HepG2 (cell line): Measurements from ENCODE around the gene SLC19A1. TPM values are rescaled to one million over a fixed set of nuclear protein-coding genes. Genes with fewer than 3 reads are reported as not detected.

Experiments
- ATAC-seq: fragments of 200-7000 bp; cut with Tn5 transposase; 3 replicates; pipeline ENCODE4 v1.9.1; 2020; ENCODE audit warnings: mild to moderate bottlenecking, moderate library complexity
- BruUV-seq: library from RNA; stranded (reverse); fragments of 400-500 nt; replicated peaks from 2 replicates; lab custom pipeline; 2021; lab: Mats Ljungman, UMichigan
- CTCF ChIA-PET: fragments of 300-600 bp; formaldehyde crosslinking; extraction: SDS; loops from one replicate; lab custom pipeline; 2021; ENCODE audit warnings: low total read pairs, inconsistent platforms, low intra/inter-chr PET ratio; lab: Yijun Ruan, JAX
- POLR2A ChIA-PET: fragments of 350-600 bp; sonication (Branson Sonifier 250); formaldehyde crosslinking; loops from one replicate; lab custom pipeline; 2020; ENCODE audit warnings: antibody characterized with exemption, inconsistent platforms; lab: Yijun Ruan, JAX
- DNase-seq: peaks from one replicate; pipeline ENCODE4 v3.0.0-alpha.2; 2015; ENCODE audit warnings: low spot score
- FAIRE-seq: peaks from 3 replicates; lab custom pipeline; 2011; peaks lifted over from hg19 to GRCh38; lab: Jason Lieb, UNC
- H2AFZ ChIP-seq: one replicate; pipeline ENCODE4 v1.6.1; 2011; ENCODE audit warnings: low read length, inconsistent platforms
- H3K27ac ChIP-seq: fragments of 300-600 bp; 3 replicates; pipeline ENCODE4 v1.8.0; 2011; ENCODE audit warnings: mixed run types, mild to moderate bottlenecking, mixed read lengths, low read length, inconsistent platforms; ENCODE audit not compliant: insufficient read depth; ENCODE audit errors: extremely low read length
- H3K27me3 ChIP-seq, 2 experiments: fragments of 200-600 bp in 1 of 2; 2 replicates in 1 of 2; 3 replicates in 1 of 2; pipeline versions ENCODE4 v1.6.0 to v1.8.0; 2011; ENCODE audit warnings: low read length in 2 of 2, mild to moderate bottlenecking in 2 of 2, moderate library complexity in 2 of 2, inconsistent platforms in 1 of 2; ENCODE audit not compliant: insufficient read depth in 2 of 2, control insufficient read depth in 1 of 2
- H3K36me3 ChIP-seq, 2 experiments: fragments of 200-600 bp in 1 of 2; replicated peaks in 1 of 2; 2 replicates in 1 of 2; 3 replicates in 1 of 2; pipeline versions ENCODE4 v1.5.1 to v1.8.0; 2011; ENCODE audit warnings: low read length in 2 of 2, inconsistent platforms in 1 of 2; ENCODE audit not compliant: insufficient read depth in 2 of 2, control insufficient read depth in 1 of 2
- H3K4me1 ChIP-seq: 2 replicates; pipeline ENCODE4 v1.5.1; 2012; ENCODE audit warnings: low read length, inconsistent platforms; ENCODE audit not compliant: insufficient read depth
- H3K4me2 ChIP-seq: 2 replicates; pipeline ENCODE4 v1.6.0; 2011; ENCODE audit warnings: low read depth, low read length, inconsistent platforms
- H3K4me3 ChIP-seq, 3 experiments: fragments of 200-600 bp in 1 of 3; sonication (generic), shearing (Covaris generic) in 1 of 3; replicated peaks in 1 of 3; 2 replicates each; pipeline ENCODE4 v1.5.1; 2011 to 2016; ENCODE audit warnings: low read length in 3 of 3, inconsistent platforms in 2 of 3, low read depth in 2 of 3, mild to moderate bottlenecking in 2 of 3, control low read depth in 1 of 3, mixed read lengths in 1 of 3; ENCODE audit not compliant: insufficient read depth in 1 of 3
- H3K79me2 ChIP-seq: one replicate; pipeline ENCODE4 v1.6.1; 2011; ENCODE audit warnings: low read length, inconsistent platforms; ENCODE audit not compliant: insufficient read depth
- H3K9ac ChIP-seq: 2 replicates; pipeline ENCODE4 v1.6.0; 2011; ENCODE audit warnings: mild to moderate bottlenecking, low read depth, low read length, inconsistent platforms; ENCODE audit not compliant: insufficient read depth
- H3K9me3 ChIP-seq: 2 replicates; pipeline ENCODE4 v1.5.1; 2012; ENCODE audit warnings: mild to moderate bottlenecking, low read length
- H4K20me1 ChIP-seq: 2 replicates; pipeline ENCODE4 v1.6.0; 2011; ENCODE audit warnings: inconsistent platforms, mild to moderate bottlenecking, low read length, moderate library complexity; ENCODE audit not compliant: insufficient read depth
- AGO1 ChIP-seq: fragments of 200-400 bp; formaldehyde crosslinking; IDR thresholded peaks from 2 replicates; pipeline ENCODE4 v1.6.1; 2017; ENCODE audit warnings: mild to moderate bottlenecking, low read depth, low read length, moderate library complexity; ENCODE audit not compliant: poor library complexity, severe bottlenecking
- AGO2 ChIP-seq: fragments of 200-400 bp; formaldehyde crosslinking; optimal IDR thresholded peaks from 2 replicates; pipeline ENCODE3; 2017; ENCODE audit warnings: mild to moderate bottlenecking, low read depth, low read length, moderate library complexity
- HNRNPL ChIP-seq: fragments of 200-400 bp; formaldehyde crosslinking; IDR thresholded peaks from 2 replicates; pipeline ENCODE4 v1.6.1; 2017; ENCODE audit warnings: mild to moderate bottlenecking, low read depth, low read length
- MYC ChIP-seq: sonication (generic); formaldehyde crosslinking; IDR thresholded peaks from 2 replicates; pipeline ENCODE4 v1.9.0; 2021; ENCODE audit warnings: missing genetic modification reagents, borderline replicate concordance
- PAWR ChIP-seq: sonication (generic); formaldehyde crosslinking; IDR thresholded peaks from 2 replicates; pipeline ENCODE4 v1.4.0; 2020; ENCODE audit warnings: missing genetic modification reagents, mild to moderate bottlenecking, borderline replicate concordance
- ZNF510 ChIP-seq: sonication (generic); formaldehyde crosslinking; IDR thresholded peaks from 2 replicates; pipeline ENCODE4 v1.4.0; 2020; ENCODE audit warnings: low read depth, mild to moderate bottlenecking, missing genetic modification reagents
- WGBS: methylation state at CpG from one replicate; pipeline ENCODE4 v1.1.6; 2017; ENCODE audit warnings: low lambda C conversion rate; 5-methylcytosine and 5-hydroxymethylcytosine counted together
- in situ Hi-C: cut with HindIII; loops from 2 replicates; pipeline ENCODE4 v1.10.0; 2017; ENCODE audit warnings: low pct_unique_long_range_greater_than_20kb; ENCODE audit not compliant: extremely low pct_ligation_motif_present
- intact Hi-C: fragments of 100-400 bp; cut with micrococcal nuclease; formaldehyde crosslinking; loops from one replicate; pipeline ENCODE4 v1.10.0; 2022; ENCODE audit not compliant: unreplicated experiment
- polyA plus RNA-seq, 8 experiments: library from polyadenylated mRNA; depleted of rRNA in 3 of 8; stranded (reverse) in 7 of 8; unstranded in 1 of 8; fragments of >200 nt; fragmentation: Illumina TruSeq in 4 of 8; extraction: Trizol in 4 of 8; gene quantifications; 2 replicates each; pipeline versions ENCODE4 v1.2.1 to v1.2.3, GENCODE V29; 2011 to 2016; ENCODE audit warnings: low read depth in 4 of 8, missing spikeins in 1 of 8, mixed read lengths in 1 of 8; ENCODE audit not compliant: insufficient read depth in 1 of 8
- total RNA-seq, 5 experiments: library from RNA; depleted of rRNA; stranded (reverse); fragments of >200 nt; fragmentation: Illumina TruSeq; extraction: Trizol; gene quantifications; 2 replicates each; pipeline ENCODE4 v1.2.3, GENCODE V29; 2016; ENCODE audit warnings: low read depth in 1 of 5
- TF ChIP-seq, protein P1 (sequence below): sonication (generic); formaldehyde crosslinking; IDR thresholded peaks from 2 replicates; pipeline ENCODE4 v1.5.0; 2020; ENCODE audit warnings: mild to moderate bottlenecking, missing genetic modification reagents, borderline replicate concordance

SLC19A1 gene
- total and polyA plus RNA-seq, 2 of the 13 experiments (the other 11 are each of a cell fraction or from before 2014, with no cell fraction given): 21.8 to 23.0 TPM

DNA sequence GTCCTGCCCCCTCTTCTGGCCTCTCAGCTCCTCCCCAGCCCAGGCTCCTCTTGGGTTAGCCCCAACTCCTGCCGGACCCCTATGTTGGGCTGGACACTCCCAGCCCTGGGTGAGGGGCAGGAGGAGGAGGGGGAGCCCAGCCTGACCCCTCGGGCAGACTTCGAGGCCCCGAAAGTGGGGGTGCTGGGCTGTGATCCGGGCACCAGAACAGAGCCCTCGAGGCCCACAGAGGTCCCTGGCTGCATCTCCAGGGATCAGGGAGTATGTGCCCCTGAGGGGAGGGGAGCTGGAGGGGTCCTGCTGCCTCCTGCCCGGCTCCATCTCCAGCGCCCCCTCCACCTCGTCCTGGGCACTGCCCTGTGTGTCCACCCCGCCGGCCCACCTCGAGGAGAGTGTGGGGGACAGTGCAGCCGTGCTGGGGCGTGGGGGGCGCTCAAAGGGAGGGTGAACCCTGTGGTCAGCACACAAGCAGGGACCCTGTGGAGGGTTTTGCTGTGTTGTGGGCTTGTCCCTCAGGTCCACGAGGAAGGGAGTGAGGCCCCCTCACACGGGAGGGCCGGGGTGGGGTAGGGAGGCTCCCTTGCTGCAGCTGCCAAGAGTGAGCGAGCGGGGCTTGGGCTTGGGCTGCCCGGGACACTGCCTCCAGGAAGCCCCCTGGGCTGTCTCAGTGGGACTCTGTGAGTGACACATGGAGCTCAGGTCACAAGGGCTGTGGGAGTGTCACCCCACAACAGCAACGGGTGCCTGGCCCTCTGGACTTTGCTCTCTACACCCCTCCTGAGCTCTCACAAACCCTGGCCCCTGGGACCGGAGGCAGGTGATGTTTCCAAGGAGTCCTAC lies 82.8 kb downstream of the SLC19A1 start (continued):
- TF ChIP-seq ZNF510 (CRISPR knock-in tag) (no peak), MYC (CRISPR knock-in tag) (peak; percentile 28; the same call in 1 of the 2 replicates)
- TF ChIP-seq, protein P1, sequence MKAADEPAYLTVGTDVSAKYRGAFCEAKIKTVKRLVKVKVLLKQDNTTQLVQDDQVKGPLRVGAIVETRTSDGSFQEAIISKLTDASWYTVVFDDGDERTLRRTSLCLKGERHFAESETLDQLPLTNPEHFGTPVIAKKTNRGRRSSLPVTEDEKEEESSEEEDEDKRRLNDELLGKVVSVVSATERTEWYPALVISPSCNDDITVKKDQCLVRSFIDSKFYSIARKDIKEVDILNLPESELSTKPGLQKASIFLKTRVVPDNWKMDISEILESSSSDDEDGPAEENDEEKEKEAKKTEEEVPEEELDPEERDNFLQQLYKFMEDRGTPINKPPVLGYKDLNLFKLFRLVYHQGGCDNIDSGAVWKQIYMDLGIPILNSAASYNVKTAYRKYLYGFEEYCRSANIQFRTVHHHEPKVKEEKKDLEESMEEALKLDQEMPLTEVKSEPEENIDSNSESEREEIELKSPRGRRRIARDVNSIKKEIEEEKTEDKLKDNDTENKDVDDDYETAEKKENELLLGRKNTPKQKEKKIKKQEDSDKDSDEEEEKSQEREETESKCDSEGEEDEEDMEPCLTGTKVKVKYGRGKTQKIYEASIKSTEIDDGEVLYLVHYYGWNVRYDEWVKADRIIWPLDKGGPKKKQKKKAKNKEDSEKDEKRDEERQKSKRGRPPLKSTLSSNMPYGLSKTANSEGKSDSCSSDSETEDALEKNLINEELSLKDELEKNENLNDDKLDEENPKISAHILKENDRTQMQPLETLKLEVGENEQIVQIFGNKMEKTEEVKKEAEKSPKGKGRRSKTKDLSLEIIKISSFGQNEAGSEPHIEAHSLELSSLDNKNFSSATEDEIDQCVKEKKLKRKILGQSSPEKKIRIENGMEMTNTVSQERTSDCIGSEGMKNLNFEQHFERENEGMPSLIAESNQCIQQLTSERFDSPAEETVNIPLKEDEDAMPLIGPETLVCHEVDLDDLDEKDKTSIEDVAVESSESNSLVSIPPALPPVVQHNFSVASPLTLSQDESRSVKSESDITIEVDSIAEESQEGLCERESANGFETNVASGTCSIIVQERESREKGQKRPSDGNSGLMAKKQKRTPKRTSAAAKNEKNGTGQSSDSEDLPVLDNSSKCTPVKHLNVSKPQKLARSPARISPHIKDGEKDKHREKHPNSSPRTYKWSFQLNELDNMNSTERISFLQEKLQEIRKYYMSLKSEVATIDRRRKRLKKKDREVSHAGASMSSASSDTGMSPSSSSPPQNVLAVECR (CRISPR knock-in tag): no peak

DNA sequence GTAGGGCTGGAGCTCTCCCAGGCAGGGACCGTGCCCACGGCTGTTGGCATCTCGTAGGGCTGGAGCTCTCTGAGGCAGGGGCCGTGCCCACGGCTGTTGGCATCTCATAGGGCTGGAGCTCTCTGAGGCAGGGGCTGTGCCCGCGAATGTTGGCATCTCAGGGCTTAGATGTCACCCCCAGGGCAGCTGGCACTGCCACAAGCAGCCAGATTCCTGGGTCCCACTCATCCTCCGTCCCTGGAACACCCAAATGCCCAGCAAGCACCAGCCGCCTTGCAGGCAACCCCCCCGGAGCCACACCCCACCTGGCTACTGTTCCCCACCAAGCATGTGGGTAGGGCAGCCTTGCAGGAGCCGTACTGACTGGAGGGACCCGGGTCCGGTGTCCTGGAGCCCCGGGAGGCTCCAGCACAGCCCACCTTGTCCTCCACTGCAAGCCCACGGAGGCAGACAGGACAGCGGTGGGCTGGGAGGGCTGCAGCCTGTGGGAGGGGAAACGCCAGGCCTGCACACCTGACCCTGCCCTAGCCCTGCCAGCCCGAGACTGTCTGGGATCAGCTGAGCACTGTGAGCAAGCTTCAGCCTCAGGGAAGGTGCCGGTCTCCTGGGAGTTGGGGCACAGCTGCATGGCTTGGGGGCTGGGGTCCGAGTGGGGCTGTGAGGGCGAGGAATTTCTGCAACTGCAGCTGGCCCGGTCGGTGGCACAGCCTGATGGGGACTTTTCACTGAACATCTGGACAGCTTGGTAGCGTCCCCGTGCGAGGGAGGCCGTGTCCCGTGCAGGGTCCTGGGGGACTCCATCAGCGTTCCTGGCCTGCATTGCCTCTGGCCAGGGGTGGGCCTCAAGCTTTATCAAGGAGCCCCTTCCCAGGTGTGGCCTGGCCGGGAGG lies 83.7 kb downstream of the SLC19A1 start:
- H2AFZ ChIP-seq: no peak overlapping the region
- CTCF ChIA-PET: no interaction called here
- no peak overlapping the region for H3K9ac ChIP-seq
- H3K36me3 ChIP-seq: peaks cover 5 to 17% of the 10 kb centered on the region in 2 experiments; a peak in 3 of 5 replicates
- no peaks in the 10 kb centered on the region for H3K27me3 ChIP-seq
- POLR2A ChIA-PET: interaction anchor here (1.9 kb wide), 1 partner anchor 11 kb away, joined by 33 read pairs; no protein-coding TSS in a partner anchor
- TF ChIP-seq AGO1 (no peak), PAWR (CRISPR knock-in tag) (no peak), HNRNPL (peak; percentile 92), AGO2 (peak; percentile 15)
- no peak for DNase-seq
- no peak overlapping the region for H3K4me3 ChIP-seq
- BruUV-seq: no TSS peak
- in situ Hi-C loops: no loop called here
- no peak overlapping the region for H3K4me2 ChIP-seq
- 100% methylated on average over 2 of the region's 30 CpGs for WGBS
- H3K4me1 ChIP-seq: peaks cover 65% of the 10 kb centered on the region
- ATAC-seq: peak; percentile 11
- peak overlapping the region; percentile 64 for H3K27ac ChIP-seq
- H3K9me3 ChIP-seq: peaks cover 15% of the 10 kb centered on the region
- no peaks in the 10 kb centered on the region for H4K20me1 ChIP-seq
- peaks cover 43% of the 10 kb centered on the region for H3K79me2 ChIP-seq
- no peak for FAIRE-seq
- intact Hi-C loops: no loop called here
